Peyer's patch (tissue), 4 donors: ENCODE results near the gene WDR89.

Experiments used
- CTCF ChIP-seq, 6 experiments: fragments of 450-650 bp in 4 of 6; fragments of 200-600 bp in 2 of 6; sonication (generic) in 1 of 6; IDR thresholded peaks; one replicate each; pipeline ENCODE4 v1.5.1; 2017 to 2019; ENCODE audit warnings: antibody characterized with exemption in 6 of 6, mild to moderate bottlenecking in 3 of 6, moderate library complexity in 1 of 6
- POLR2A ChIP-seq, 2 donors: fragments of 450-650 bp; IDR thresholded peaks; one replicate each; pipeline ENCODE4 v1.5.1; 2017; ENCODE audit warnings: antibody characterized with exemption in 2 of 2, mild to moderate bottlenecking in 2 of 2, moderate library complexity in 2 of 2

- TF ChIP-seq POLR2A (IDR thresholded peaks at IDR 0.05) (no peak), CTCF (IDR thresholded peaks at IDR 0.05) (no peak)
Measured at GRCh38 chr14:63647696-63648410, 6.2 kb upstream of the WDR89 start.
